NT2/D1 (cell line): ENCODE results near the gene LDLRAD3.

ENCODE experiments used
- SUZ12 ChIP-seq: IDR thresholded peaks from 2 replicates; pipeline ENCODE4 v1.6.1; 2011; ENCODE audit not compliant: insufficient read length, insufficient read depth; ENCODE audit errors: extremely low read depth
- ZNF274 ChIP-seq: IDR thresholded peaks from 2 replicates; pipeline ENCODE4 v1.6.1; 2011; ENCODE audit warnings: mild to moderate bottlenecking, low read depth, low read length

DNA sequence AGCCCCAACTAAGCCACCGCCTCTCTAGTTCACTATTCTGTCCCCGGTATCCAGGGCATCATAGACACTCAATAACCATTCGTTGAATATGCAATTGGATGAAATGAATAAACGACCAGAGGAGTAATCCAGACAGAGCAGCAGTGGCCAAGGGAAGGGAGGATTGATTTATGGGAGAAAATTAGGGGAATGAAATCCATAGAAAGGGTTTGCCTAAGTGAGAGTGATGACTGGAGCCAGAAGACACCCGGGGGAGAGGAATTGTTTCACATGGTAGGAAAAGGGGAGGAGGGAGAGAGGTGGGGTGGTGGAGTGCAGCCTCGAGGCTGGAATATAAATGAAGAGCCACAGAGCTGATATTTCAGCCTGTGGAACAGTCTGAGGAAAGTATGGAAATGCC, 177.2 kb downstream of the LDLRAD3 start:
- no peak for TF ChIP-seq ZNF274
- no peak for TF ChIP-seq SUZ12
